ENCODE measurements around the gene COG8.

DNA sequence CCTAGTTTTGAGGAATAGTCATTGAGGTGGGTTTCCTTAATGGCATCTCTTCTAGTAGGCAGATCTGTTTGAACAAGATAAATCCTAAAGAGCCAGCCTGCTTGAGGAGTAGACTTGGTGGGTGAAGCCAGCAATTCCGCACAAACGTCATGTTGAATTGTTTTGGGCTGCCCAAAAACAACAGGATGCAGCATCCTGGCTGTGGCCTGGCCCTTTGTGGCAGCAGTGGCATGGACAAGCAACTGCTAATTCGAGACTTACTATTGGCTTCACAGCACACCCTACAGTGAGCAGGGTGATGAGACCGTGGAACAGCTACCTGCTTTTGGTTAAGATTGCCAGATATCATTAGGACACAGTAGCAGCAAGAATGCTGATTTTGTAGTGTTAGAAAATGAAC is 37.5 kb downstream of the COG8 start:
- TF ChIP-seq EP300 (IDR thresholded peaks at IDR 0.05) (no peak), POLR2A (IDR thresholded peaks at IDR 0.05) (no peak)

Measured in ovary (tissue), 1 donor.